ENCODE measurements around the gene KIF13A. TPM values are rescaled to one million over a fixed set of nuclear protein-coding genes. Genes with fewer than 3 reads are reported as not detected.

Gene KIF13A
- polyA plus RNA-seq, 1 experiment, result 57.7 TPM

DNA sequence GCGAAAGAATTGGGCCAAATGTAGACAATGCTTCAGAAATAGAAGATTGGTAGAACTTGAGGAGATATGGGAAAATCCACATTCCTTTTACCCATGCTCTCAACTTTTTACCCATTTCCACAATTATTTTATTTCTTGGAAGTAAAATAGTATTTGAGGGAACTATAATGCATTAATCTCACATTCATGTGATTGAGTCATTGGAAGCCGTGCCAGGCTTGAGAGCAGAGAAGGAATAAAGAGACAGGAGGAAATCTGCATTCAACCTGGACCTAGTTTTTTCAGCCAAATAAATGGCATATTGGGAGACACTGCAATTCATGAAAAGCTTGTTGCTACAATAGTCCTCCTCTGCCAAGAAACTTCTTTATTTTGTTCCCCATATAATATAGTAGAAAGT is 278.0 kb downstream of the KIF13A start:
- ChIA-PET CTCF (interaction anchor here (1.3 kb wide), 1 partner anchor 16 kb away, joined by 3 read pairs; no protein-coding TSS in a partner anchor), POLR2A (no interaction called here)
- TF ChIP-seq, protein P1, sequence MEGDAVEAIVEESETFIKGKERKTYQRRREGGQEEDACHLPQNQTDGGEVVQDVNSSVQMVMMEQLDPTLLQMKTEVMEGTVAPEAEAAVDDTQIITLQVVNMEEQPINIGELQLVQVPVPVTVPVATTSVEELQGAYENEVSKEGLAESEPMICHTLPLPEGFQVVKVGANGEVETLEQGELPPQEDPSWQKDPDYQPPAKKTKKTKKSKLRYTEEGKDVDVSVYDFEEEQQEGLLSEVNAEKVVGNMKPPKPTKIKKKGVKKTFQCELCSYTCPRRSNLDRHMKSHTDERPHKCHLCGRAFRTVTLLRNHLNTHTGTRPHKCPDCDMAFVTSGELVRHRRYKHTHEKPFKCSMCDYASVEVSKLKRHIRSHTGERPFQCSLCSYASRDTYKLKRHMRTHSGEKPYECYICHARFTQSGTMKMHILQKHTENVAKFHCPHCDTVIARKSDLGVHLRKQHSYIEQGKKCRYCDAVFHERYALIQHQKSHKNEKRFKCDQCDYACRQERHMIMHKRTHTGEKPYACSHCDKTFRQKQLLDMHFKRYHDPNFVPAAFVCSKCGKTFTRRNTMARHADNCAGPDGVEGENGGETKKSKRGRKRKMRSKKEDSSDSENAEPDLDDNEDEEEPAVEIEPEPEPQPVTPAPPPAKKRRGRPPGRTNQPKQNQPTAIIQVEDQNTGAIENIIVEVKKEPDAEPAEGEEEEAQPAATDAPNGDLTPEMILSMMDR (IDR thresholded peaks at IDR 0.05; ENCODE audit: low read depth, low read length), result no peak
- no peak for DNase-seq (ENCODE audit: low read depth, low spot score)
- no peaks in the 10 kb centered on the region for H3K27me3 ChIP-seq (ENCODE audit: control insufficient read depth, insufficient read depth, low read length)
- H3K4me3 ChIP-seq (ENCODE audit: low read depth, low read length), result no peak overlapping the region
- H3K9me3 ChIP-seq (ENCODE audit: control insufficient read depth, insufficient read depth, low read length), result no peaks in the 10 kb centered on the region; the same call in 1 of the 2 replicates
- H3K27ac ChIP-seq (ENCODE audit: low read depth, low read length), result no peak overlapping the region

Small RNAs within 50 kb of the gene (small RNA-seq; reads per million reads assigned to genes)
- gene RF00019 (ENCODE audit: insufficient read length, low read depth) (not detected), gene RNA5SP204 (ENCODE audit: insufficient read length, low read depth) (0.81 reads per million)

Other genes with a start within 250 kb of the KIF13A start
- gene NHLRC1, start 135.0 kb upstream of the KIF13A start, polyA plus RNA-seq (2011; rRNA removed), result 1.4 TPM in 2 replicates
- 20.5 and 25.8 TPM in 2 replicates for gene TPMT, start 167.4 kb upstream of the KIF13A start, polyA plus RNA-seq (2011; rRNA removed)
- gene KDM1B, start 167.8 kb upstream of the KIF13A start, polyA plus RNA-seq (2011; rRNA removed), result 17.3 and 20.1 TPM in 2 replicates